CD4-positive, alpha-beta T cell treated with Interferon gamma for 1 hour (primary cell): Measurements from ENCODE around the gene CLCN2.
A peak's percentile ranks its signal among the peaks of the same experiment; 100 is the strongest.

Source experiments
- DNase-seq: peaks from one replicate; pipeline ENCODE4 v3.0.0-alpha.2; 2020

The CLCN2 gene

DNA sequence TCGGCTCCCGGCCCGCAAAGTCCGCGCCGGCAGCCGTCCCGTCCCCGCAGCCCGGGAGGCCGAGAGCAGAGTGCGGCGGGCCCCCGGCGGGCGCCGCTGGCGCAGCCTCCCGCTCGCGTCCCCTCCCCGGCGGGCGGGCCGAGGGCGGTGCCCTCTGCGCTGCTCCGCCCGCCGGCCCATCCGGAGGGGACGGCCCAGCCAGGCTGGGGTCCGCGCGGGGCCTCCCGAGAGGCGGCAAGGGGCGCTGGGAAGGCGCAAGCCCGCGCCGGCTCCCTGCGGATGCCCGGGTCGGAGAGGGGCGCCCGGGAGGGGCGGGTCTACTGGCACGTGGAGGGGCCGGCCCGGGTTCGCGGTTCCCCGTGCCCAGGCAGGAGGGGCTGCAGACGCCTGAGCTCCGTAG is at the start of gene CLCN2, which contains the start of gene POLR2H:
TSS of gene CLCN2 (minus strand) at position 74 of the 400 bp plus-strand sequence. CDS start 126 bp downstream, outside the sequence.
TSS of gene POLR2H (plus strand) at position 179 of the 400 bp plus-strand sequence. CDS start 1,783 bp downstream, outside the sequence.
- peak; percentile 16 for DNase-seq

DNA sequence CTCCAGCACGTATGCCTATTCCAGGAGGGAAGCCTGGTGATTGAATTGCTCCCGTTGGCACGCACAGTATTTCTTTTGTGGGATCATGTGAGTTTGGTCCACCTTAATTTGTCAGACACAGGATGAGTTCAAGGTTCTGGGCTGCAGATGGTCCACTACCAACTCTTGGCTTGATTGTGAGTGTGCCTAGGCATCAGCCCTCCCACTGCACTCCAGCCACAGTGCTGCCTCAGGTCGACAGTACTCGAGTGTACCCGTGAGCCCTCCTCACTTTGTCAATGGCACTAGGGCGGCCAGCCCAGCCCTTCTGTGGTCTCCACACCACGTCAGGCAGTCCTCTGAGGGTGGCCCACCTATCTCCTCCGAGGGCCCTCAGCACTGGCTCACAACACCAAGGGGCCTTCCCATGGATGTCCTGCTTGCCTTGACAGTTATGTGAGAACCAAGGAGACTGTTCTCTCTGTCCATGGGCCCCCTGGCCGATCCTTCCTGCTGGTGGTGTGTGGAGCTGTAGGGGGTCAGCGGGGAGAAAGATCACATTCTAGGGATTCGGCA is 48.6 kb upstream of the CLCN2 start:
- no peak for DNase-seq

DNA sequence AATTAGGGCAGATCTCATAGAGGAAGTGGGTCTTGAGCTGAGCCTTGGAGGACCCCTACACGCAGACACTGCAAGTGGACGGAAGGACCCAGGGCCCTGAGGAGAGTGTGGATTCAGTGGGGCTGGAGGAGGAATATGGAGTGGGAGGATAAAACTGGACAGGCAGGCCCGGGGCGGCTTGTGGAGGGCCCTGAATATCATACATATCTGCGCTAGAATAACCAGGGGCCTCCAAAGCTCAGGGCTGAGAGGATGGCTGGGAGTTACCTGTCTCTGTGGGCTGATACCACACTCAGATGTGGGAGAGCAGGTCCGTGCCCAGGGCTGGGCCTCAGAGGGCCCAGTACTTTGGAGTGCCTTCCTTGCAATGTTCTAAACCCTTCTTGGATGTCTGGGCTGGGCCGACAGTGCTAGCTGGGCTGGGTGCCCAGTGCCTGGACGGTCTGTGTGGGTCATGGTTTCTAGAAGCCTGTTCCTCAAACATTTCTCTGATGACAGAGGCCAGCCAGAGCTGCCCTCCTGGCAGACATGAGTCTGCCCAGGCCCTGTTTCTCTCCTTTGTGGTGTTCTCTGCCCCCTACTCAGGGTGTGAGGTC is 48.0 kb upstream of the CLCN2 start:
- no peak for DNase-seq

DNA sequence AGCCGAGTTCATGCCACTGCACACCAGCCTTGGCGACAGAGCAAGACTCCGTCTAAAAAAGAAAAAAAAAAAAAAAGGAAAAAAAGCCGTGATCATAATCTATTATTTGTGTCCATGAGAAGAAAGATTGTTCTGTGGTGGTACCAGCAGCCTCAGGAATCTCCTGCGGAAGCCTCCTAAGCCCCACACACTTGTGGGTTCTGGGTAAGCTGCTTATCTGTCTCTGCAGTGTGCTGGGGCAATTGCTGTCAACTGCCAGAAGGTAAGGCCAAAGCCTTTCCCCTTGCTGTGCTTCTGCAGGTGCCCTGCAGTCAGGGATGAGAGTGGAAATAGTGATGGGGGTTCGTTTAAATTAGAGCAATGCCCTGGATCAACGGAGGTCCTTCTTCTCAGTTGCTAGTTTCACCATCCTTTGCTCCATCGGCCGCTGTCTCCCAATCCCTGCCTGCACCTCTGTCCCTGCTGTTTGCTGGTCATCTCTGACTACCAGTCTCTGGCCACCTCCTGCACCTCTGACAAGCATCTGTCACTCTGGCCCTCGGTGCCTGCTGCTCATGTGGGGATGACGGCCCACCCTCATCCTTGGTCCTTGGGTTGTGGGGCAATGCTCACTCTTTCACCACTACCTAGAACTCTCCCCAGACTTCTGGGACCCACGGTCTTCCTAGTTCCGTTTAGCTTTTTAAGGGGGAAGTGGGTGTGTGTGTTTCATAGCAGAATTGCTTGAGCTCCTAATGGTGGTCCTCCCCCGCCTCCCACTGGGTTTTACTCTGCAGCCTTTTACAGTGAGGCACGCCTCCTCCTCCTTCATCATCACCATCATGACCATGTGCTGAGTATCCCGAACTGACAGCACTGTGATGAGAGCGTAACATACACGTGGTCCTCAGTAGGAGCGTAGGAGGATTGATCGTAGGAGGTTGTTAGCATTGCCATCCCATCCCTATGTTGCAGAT is 43.9 kb upstream of the CLCN2 start:
- DNase-seq, result no peak

DNA sequence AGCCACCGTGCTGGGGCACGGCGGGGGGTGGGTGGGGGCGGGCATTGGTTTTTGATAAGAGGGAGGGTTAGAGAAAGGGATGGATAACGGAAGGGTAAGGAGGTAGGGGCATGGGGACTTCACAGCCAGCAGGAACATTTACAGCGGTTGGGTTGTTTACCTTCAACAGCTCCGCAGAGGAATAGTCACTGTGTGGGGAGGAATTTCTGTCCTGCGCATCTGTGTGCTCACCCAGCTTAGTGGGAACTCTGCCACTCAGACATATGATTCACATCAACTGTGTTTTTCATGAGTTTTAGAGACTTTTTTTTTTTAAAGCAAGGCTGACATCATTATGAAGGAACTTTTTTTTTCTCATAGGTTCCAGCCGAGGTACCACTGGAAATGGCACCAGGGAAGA is 38.0 kb upstream of the CLCN2 start:
- DNase-seq, result no peak

DNA sequence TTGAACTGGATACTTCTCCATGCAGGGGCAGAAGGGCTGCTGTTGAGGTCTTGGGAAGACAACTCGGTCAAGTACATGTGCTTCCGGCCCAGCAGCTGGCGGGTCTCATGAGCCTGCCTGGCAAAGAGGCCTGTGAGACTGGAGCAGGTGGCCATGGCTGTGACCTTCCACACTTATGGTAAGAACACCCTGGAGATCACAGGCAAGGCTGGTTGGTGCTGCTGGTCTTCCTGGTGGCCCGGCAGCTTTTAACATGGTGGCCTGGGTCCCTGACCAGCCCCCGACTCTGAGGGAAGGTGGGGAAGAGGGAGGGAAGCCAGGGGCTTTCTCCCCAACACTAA is 33.9 kb upstream of the CLCN2 start:
- DNase-seq, result no peak

DNA sequence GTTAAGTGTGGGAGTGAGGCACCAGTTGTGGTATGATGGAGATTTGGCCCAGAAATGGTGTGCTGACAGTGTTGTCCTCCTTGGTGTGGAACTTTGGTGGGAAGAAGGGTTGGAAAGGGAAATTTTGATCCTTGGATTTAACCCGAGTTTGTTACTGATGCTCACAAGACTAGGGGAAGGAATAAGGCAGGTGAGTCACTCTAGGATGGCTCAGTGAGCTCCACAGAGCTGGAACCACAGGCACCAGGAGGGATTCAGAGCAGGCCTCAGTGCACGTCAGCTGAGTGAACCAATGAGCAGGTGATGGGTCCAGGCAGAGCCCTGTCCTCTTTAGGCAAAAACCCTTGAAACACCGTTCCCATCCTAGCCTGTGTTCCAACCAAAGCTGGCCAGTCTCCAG is 29.9 kb upstream of the CLCN2 start:
- no peak for DNase-seq

DNA sequence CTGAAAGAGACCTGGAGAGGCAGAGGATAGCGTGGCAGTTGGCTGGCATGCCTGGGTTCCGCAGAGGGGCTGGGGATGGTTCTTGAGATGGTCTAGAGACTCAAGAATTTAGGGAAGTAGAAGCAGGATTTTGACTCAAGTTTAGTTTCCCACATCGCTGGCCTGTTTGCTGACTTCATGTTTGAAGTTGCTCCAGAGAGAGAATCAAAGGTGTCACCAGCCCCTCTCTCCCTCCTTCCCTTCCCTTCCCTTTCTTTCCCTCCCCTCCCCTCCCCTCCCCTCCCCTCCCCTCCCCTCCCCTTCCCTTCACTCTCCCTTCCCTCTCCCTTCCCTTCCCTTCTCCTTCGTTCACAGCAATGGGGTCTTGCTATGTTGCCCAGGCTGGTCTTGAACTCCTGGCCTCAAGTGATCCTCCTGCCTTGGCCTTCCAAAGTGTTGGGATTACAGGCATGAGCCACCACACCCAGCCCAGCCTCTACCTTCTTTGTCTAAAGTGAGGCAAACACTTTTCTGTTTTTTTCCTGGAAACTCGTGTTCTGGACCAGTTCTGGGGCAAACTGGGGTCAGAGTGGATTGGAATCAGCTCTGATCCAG is 28.6 kb upstream of the CLCN2 start:
- no peak for DNase-seq

DNA sequence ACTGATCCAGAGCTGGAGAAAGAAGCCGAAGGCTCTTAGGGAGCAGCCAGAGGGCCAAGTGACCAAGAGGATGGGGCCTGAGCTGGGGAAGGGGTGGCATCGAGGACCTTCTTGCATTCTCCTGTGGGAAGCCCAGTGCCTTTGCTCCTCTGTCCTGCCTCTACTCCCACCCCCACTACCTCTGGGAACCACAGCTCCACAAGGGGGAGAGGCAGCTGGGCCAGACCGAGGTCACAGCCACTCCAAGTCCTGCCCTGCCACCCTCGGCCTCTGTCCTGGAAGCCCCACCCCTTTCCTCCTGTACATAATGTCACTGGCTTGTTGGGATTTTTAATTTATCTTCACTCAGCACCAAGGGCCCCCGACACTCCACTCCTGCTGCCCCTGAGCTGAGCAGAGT is 28.0 kb upstream of the CLCN2 start:
- no peak for DNase-seq

DNA sequence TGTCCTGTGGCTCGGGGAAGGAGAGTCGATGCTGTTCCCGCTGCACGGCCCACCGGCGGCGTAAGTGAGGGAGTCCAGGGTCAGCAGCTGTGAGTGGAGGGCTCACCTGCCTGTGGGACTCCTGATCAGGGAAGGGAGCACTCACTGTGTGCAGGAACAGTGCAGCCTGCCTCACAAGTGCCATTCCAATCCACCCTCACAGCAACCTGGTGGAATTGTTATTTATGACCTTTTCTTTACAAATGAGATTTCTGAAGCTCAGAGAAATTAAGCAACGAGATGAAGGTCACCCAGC is 27.5 kb upstream of the CLCN2 start:
- DNase-seq, result no peak

DNA sequence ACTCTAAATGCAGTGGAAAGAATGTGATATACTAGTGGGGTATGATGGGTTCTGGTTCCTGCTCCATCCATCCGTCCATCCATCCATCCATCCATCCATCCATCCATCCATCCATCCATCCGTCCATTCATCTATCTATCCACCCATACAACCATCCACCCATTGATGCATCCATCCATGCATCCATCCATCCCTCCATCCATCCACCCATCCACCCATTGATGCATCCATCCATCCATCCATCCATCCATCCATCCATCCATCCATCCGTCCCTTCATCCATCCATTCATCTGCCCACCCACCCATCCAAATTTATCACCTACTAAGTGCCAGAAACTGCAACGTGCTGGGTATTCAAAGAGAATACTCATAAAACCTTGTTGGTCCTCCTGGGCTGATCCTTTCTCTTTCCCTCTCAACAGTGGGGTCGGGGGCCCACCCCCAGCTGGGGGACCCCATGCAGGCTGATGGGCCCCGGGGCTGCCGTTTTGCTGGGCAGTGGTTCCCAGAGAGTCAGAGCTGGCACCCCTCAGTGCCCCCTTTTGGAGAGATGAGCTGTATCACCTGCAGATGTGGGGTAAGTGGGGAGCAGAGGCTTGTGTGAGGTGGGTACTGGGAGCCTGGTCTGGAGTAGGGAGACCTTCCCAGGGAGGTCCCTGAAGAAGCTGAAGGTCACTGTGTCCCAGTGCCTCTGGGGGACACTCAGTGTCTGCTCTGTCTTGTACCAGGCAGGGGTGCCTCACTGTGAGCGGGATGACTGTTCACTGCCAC is 26.9 kb upstream of the CLCN2 start:
- no peak for DNase-seq

DNA sequence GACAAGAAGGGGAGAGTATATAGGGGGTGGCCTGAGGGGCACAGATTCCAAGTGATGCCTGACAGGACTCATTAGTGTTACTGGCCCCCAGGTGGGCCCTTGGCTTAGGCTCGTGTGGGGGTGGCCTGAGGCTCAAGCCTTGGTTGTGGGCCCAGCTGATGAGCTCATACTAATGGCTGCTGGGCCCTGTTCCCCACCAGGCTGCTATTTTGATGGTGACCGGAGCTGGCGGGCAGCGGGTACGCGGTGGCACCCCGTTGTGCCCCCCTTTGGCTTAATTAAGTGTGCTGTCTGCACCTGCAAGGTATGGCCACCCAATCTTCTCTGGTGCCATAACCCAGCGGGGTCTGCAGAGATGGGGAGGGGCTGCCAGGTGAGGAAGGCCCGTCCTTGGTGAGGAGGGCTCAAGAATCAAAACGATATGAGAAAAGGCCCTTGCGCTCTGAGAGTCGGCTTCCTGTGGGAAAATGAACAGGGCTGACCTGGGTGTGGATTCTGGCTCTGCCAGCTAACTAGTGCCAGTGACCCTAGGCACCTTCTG is 25.8 kb upstream of the CLCN2 start:
- no peak for DNase-seq

DNA sequence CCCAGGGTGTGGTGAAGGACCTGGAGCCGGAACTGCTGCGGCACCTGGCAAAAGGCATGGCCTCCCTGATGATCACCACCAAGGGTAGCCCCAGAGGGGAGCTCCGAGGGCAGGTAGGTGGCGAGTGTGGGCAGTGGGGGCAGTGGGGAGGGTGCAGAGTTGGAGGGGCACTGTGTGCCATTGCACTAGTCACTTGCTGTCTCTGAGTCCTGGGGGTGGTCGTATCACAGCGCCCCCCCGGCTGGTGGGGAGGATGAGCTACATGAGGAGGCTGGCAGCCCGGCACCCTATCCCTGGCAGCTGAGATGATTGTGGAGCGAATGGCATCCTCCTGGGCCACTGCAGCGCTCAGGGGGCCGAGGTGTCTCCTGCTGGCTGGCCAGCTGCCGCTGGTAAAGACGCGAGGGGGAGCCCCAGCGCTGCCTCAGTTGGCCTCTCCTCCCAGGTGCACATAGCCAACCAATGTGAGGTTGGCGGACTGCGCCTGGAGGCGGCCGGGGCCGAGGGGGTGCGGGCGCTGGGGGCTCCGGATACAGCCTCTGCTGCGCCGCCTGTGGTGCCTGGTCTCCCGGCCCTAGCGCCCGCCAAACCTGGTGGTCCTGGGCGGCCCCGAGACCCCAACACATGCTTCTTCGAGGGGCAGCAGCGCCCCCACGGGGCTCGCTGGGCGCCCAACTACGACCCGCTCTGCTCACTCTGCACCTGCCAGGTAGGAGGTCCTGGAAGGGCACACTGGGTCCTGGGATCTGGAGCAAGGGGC is 24.8 kb upstream of the CLCN2 start:
- DNase-seq, result no peak

DNA sequence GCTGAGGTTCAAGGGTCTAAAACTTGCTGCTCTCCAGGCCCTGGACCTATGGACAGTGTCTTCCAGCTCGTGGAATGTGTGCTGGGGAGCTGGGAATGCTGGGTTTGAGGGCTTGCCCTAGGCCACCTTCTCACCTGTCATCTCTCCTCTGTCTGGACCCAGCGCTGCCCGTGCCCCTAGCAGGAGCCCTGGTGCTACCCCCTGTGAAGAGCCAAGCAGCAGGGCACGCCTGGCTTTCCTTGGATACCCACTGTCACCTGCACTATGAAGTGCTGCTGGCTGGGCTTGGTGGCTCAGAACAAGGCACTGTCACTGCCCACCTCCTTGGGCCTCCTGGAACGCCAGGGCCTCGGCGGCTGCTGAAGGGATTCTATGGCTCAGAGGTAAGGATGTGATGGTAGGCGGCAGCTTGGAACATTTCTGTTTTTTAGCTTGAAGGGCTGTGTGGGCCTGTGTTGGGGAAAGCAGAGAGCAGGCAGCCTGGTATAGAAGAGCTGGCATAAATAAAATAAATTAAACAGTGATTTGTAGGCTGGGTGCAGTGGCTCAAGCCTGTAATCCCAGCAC is 23.5 kb upstream of the CLCN2 start:
- no peak for DNase-seq

DNA sequence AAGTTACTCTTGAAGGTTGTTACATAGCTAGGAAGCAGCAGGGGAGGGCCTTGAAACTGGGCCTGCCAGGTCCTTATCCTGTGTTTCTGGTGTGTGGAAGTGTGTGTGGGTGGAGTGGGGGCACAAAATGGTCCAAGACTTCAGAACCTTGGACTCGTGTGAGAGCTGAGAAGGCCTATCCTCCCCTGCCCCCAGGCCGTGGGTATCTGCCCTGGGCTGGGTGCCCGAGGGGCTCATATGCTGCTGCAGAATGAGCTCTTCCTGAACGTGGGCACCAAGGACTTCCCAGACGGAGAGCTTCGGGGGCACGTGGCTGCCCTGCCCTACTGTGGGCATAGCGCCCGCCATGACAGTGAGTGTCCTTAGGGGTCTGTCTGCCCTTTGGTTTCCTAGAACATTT is 22.9 kb upstream of the CLCN2 start:
- DNase-seq, result no peak

DNA sequence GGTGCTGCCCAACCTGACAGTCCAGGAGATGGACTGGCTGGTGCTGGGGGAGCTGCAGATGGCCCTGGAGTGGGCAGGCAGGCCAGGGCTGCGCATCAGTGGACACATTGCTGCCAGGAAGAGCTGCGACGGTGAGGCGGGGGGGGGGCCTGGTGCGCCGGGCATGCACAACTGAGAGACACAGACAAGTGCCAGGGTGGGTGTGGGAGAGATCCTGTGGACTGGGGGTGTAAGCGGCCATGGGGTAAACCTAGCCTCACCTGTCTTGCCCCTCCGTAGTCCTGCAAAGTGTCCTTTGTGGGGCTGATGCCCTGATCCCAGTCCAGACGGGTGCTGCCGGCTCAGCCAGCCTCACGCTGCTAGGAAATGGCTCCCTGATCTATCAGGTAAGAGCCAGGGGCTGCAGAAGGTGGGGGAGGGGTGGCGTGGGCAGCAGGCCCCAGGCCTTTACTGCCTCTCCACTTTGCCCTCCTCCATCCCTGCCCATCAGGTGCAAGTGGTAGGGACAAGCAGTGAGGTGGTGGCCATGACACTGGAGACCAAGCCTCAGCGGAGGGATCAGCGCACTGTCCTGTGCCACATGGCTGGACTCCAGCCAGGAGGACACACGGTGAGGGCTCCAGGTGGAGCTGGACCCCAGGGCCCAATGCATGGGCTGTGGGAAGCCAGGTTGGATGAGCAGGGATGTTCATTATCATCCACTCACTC is 21.8 kb upstream of the CLCN2 start:
- DNase-seq, result no peak

DNA sequence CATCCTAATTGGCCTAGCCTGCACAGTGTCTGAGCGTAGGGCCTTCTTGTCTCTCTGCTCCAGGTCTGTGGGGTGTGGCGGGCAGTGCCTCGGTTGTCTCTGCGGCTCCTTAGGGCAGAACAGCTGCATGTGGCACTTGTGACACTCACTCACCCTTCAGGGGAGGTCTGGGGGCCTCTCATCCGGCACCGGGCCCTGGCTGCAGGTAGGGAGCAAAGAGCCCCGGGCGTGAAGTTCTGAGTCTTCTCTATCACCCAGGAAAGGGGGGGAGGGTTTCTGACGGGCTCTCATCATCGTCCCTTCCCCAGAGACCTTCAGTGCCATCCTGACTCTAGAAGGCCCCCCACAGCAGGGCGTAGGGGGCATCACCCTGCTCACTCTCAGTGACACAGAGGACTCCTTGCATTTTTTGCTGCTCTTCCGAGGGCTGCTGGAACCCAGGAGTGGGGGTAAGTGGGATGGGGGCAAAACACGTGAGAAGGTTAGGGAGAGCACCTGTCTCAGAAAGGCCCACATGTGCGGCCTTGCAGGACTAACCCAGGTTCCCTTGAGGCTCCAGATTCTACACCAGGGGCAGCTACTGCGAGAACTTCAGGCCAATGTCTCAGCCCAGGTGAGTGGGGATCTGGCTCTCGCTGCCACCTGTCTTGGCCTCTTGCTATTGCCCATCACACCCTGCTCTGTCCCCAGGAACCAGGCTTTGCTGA is 21.1 kb upstream of the CLCN2 start:
- no peak for DNase-seq

DNA sequence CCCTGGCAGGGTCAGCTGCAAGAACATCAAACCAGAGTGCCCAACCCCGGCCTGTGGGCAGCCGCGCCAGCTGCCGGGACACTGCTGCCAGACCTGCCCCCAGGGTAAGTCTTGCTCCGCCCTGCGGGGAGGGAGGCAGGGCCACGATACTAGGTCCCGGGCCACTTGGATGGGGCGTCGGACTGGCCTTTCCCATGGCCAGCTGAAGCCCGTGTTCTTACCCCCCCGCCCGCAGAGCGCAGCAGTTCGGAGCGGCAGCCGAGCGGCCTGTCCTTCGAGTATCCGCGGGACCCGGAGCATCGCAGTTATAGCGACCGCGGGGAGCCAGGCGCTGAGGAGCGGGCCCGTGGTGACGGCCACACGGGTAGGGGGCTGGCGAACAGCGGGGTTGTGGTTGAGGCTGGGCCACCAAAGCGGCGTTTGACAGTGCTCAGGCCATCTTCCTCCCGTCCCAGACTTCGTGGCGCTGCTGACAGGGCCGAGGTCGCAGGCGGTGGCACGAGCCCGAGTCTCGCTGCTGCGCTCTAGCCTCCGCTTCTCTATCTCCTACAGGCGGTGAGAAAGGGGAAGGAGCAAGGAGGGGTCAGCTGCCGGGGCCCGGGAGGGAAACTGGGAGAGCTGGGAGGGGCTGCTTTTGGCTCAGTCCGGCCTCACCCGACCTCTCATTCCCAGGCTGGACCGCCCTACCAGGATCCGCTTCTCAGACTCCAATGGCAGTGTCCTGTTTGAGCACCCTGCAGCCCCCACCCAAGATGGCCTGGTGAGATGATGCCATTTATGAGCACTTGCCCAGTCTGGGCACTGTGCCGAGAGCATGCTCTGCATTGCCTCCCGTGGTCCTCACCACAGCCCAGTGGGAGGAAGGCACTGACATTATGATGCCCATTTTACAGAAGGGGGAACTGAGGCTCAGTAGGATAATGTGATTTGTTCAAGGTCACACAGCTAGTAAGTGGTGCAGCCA is 20.1 kb upstream of the CLCN2 start:
- DNase-seq, result no peak

DNA sequence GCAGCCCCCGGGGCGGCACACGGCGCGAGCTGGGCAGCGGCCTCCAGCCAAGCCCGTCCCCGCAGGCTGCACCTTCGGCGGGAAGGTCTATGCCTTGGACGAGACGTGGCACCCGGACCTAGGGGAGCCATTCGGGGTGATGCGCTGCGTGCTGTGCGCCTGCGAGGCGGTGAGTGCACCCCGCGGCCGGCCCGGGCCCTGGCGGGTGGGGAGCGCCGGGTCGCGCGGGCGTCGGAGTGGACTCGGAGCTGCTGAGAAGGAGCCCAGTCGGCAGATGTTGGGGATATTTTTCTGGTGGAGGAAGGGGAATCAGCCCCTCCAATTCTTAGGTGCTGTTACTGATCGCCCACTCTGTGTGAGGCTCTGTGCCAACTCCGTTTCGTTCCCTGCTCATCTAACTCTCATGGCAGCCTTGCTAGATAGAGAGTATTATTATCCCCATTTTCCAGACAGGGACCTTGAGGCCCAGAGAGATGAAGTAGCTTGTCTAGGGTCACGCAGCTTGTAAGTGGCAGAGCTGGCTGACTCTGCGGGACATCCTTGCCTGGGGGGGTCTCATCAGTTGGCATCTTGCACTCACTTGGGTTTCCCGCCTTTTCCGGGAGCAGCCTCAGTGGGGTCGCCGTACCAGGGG is 19.3 kb upstream of the CLCN2 start:
- DNase-seq, result no peak
